ENCODE results near the gene VIT.
"Not testable (repeated sequence)": the region's sequence is repeated elsewhere in the genome, so short reads cannot be mapped to it uniquely, and the experiment has no call there.

Gene VIT

GRCh38 chr2:36812196-36812595, 115.7 kb downstream of the VIT start:
- Histone ChIP-seq H3K36me3 (ENCODE audit: control insufficient read depth in 4 of 4, insufficient read depth in 4 of 4, low read length in 3 of 4) (no peaks in the 10 kb centered on the region), H3K4me3 (ENCODE audit: control insufficient read depth in 1 of 7, extremely low read depth in 1 of 7, insufficient read depth in 4 of 7, low read depth in 2 of 7, low read length in 6 of 7) (no peak overlapping the region), H3K27me3 (replicated peaks in 2 of 5; ENCODE audit: control insufficient read depth in 4 of 5, insufficient read depth in 5 of 5, low read length in 4 of 5) (no peaks in the 10 kb centered on the region), H3K9me3 (ENCODE audit: control extremely low read depth in 1 of 5, control insufficient read depth in 4 of 5, insufficient read depth in 2 of 5, low read depth in 1 of 5, low read length in 4 of 5) (no peaks in the 10 kb centered on the region), H3K4me1 (ENCODE audit: control extremely low read depth in 1 of 4, control insufficient read depth in 4 of 4, insufficient read depth in 4 of 4, low read length in 3 of 4) (no peaks in the 10 kb centered on the region), H3K27ac (ENCODE audit: insufficient read depth in 1 of 2, low read depth in 1 of 2, low read length in 2 of 2, poor library complexity in 1 of 2, severe bottlenecking in 2 of 2) (no peak overlapping the region)
- CTCF ChIA-PET = interaction anchor here (1.3 kb wide), 1 partner anchor 9 kb away, joined by 3 read pairs; no protein-coding TSS in a partner anchor
- DNase-seq = no peak
- POLR2A ChIA-PET = no interaction called here
- WGBS (ENCODE audit: insufficient coverage) = 73% methylated on average over 5 of the region's 6 CpGs

GRCh38 chr2:36818542-36818941, 122.0 kb downstream of the VIT start:
- DNase-seq = no peak
- no peak overlapping the region for H3K27ac ChIP-seq (ENCODE audit: insufficient read depth in 1 of 2, low read depth in 1 of 2, low read length in 2 of 2, poor library complexity in 1 of 2, severe bottlenecking in 2 of 2)
- ChIA-PET CTCF (no interaction called here), POLR2A (no interaction called here)
- H3K27me3 ChIP-seq (replicated peaks in 2 of 5; ENCODE audit: control insufficient read depth in 4 of 5, insufficient read depth in 5 of 5, low read length in 4 of 5) = no peaks in the 10 kb centered on the region
- H3K4me1 ChIP-seq (ENCODE audit: control extremely low read depth in 1 of 4, control insufficient read depth in 4 of 4, insufficient read depth in 4 of 4, low read length in 3 of 4) = no peaks in the 10 kb centered on the region
- no peaks in the 10 kb centered on the region for H3K36me3 ChIP-seq (ENCODE audit: control insufficient read depth in 4 of 4, insufficient read depth in 4 of 4, low read length in 3 of 4)
- H3K4me3 ChIP-seq (ENCODE audit: control insufficient read depth in 1 of 7, extremely low read depth in 1 of 7, insufficient read depth in 4 of 7, low read depth in 2 of 7, low read length in 6 of 7) = no peak overlapping the region
- no CpG with 5 or more reads among the region's 2 CpGs for WGBS (ENCODE audit: insufficient coverage)
- no peaks in the 10 kb centered on the region for H3K9me3 ChIP-seq (ENCODE audit: control extremely low read depth in 1 of 5, control insufficient read depth in 4 of 5, insufficient read depth in 2 of 5, low read depth in 1 of 5, low read length in 4 of 5)

GRCh38 chr2:36819095-36819711, 122.7 kb downstream of the VIT start:
- no peak overlapping the region for H3K4me3 ChIP-seq (ENCODE audit: control insufficient read depth in 1 of 7, extremely low read depth in 1 of 7, insufficient read depth in 4 of 7, low read depth in 2 of 7, low read length in 6 of 7)
- no peak for DNase-seq
- H3K27ac ChIP-seq (ENCODE audit: insufficient read depth in 1 of 2, low read depth in 1 of 2, low read length in 2 of 2, poor library complexity in 1 of 2, severe bottlenecking in 2 of 2) = no peak overlapping the region
- ChIA-PET POLR2A (no interaction called here), CTCF (no interaction called here)
- no peaks in the 10 kb centered on the region for H3K9me3 ChIP-seq (ENCODE audit: control extremely low read depth in 1 of 5, control insufficient read depth in 4 of 5, insufficient read depth in 2 of 5, low read depth in 1 of 5, low read length in 4 of 5)
- no peaks in the 10 kb centered on the region for H3K36me3 ChIP-seq (ENCODE audit: control insufficient read depth in 4 of 4, insufficient read depth in 4 of 4, low read length in 3 of 4)
- no CpG with 5 or more reads among the region's 4 CpGs for WGBS (ENCODE audit: insufficient coverage)
- no peaks in the 10 kb centered on the region for H3K27me3 ChIP-seq (replicated peaks in 2 of 5; ENCODE audit: control insufficient read depth in 4 of 5, insufficient read depth in 5 of 5, low read length in 4 of 5)
- H3K4me1 ChIP-seq (ENCODE audit: control extremely low read depth in 1 of 4, control insufficient read depth in 4 of 4, insufficient read depth in 4 of 4, low read length in 3 of 4) = no peaks in the 10 kb centered on the region

GRCh38 chr2:36820942-36821605, 124.6 kb downstream of the VIT start:
- Histone ChIP-seq H3K36me3 (ENCODE audit: control insufficient read depth in 4 of 4, insufficient read depth in 4 of 4, low read length in 3 of 4) (no peaks in the 10 kb centered on the region), H3K4me1 (ENCODE audit: control extremely low read depth in 1 of 4, control insufficient read depth in 4 of 4, insufficient read depth in 4 of 4, low read length in 3 of 4) (no peaks in the 10 kb centered on the region), H3K27me3 (replicated peaks in 2 of 5; ENCODE audit: control insufficient read depth in 4 of 5, insufficient read depth in 5 of 5, low read length in 4 of 5) (no peaks in the 10 kb centered on the region), H3K27ac (ENCODE audit: insufficient read depth in 1 of 2, low read depth in 1 of 2, low read length in 2 of 2, poor library complexity in 1 of 2, severe bottlenecking in 2 of 2) (no peak overlapping the region), H3K4me3 (ENCODE audit: control insufficient read depth in 1 of 7, extremely low read depth in 1 of 7, insufficient read depth in 4 of 7, low read depth in 2 of 7, low read length in 6 of 7) (no peak overlapping the region), H3K9me3 (ENCODE audit: control extremely low read depth in 1 of 5, control insufficient read depth in 4 of 5, insufficient read depth in 2 of 5, low read depth in 1 of 5, low read length in 4 of 5) (no peaks in the 10 kb centered on the region)
- ChIA-PET CTCF (interaction anchor here (0.8 to 1.5 kb wide), 5 partner anchors 9 to 41 kb away, joined by 3 read pairs; no protein-coding TSS in a partner anchor), POLR2A (no interaction called here)
- DNase-seq = no peak
- WGBS (ENCODE audit: insufficient coverage) = 97% methylated on average over 5 of the region's 7 CpGs

- H3K27me3 ChIP-seq (replicated peaks in 2 of 5; ENCODE audit: control insufficient read depth in 4 of 5, insufficient read depth in 5 of 5, low read length in 4 of 5) = no peaks in the 10 kb centered on the region
- H3K9me3 ChIP-seq (ENCODE audit: control extremely low read depth in 1 of 5, control insufficient read depth in 4 of 5, insufficient read depth in 2 of 5, low read depth in 1 of 5, low read length in 4 of 5) = no peaks in the 10 kb centered on the region
- ChIA-PET CTCF (no interaction called here), POLR2A (no interaction called here)
- WGBS (ENCODE audit: insufficient coverage) = 100% methylated on average over 6 of the region's 10 CpGs
- H3K4me1 ChIP-seq (ENCODE audit: control extremely low read depth in 1 of 4, control insufficient read depth in 4 of 4, insufficient read depth in 4 of 4, low read length in 3 of 4) = no peaks in the 10 kb centered on the region
- H3K4me3 ChIP-seq (ENCODE audit: control insufficient read depth in 1 of 7, extremely low read depth in 1 of 7, insufficient read depth in 4 of 7, low read depth in 2 of 7, low read length in 6 of 7) = no peak overlapping the region
- H3K36me3 ChIP-seq (ENCODE audit: control insufficient read depth in 4 of 4, insufficient read depth in 4 of 4, low read length in 3 of 4) = no peaks in the 10 kb centered on the region
- H3K27ac ChIP-seq (ENCODE audit: insufficient read depth in 1 of 2, low read depth in 1 of 2, low read length in 2 of 2, poor library complexity in 1 of 2, severe bottlenecking in 2 of 2) = no peak overlapping the region
- no peak for DNase-seq
Observed at GRCh38 chr2:36823862-36824261, 127.4 kb downstream of the VIT start.

- POLR2A ChIA-PET = no interaction called here
- CTCF ChIA-PET = no interaction called here
- DNase-seq = no peak
Observed at GRCh38 chr2:36824273-36824672, 127.8 kb downstream of the VIT start.

GRCh38 chr2:36824683-36825082, 128.2 kb downstream of the VIT start:
- CTCF ChIA-PET; H3K4me3 ChIP-seq (ENCODE audit: control insufficient read depth in 1 of 7, extremely low read depth in 1 of 7, insufficient read depth in 4 of 7, low read depth in 2 of 7, low read length in 6 of 7); H3K9me3 ChIP-seq (ENCODE audit: control extremely low read depth in 1 of 5, control insufficient read depth in 4 of 5, insufficient read depth in 2 of 5, low read depth in 1 of 5, low read length in 4 of 5); DNase-seq; H3K4me1 ChIP-seq (ENCODE audit: control extremely low read depth in 1 of 4, control insufficient read depth in 4 of 4, insufficient read depth in 4 of 4, low read length in 3 of 4); H3K36me3 ChIP-seq (ENCODE audit: control insufficient read depth in 4 of 4, insufficient read depth in 4 of 4, low read length in 3 of 4); POLR2A ChIA-PET; H3K27me3 ChIP-seq (replicated peaks in 2 of 5; ENCODE audit: control insufficient read depth in 4 of 5, insufficient read depth in 5 of 5, low read length in 4 of 5); H3K27ac ChIP-seq (ENCODE audit: insufficient read depth in 1 of 2, low read depth in 1 of 2, low read length in 2 of 2, poor library complexity in 1 of 2, severe bottlenecking in 2 of 2): not testable (repeated sequence)
- WGBS (ENCODE audit: insufficient coverage) = 100% methylated on average over 1 of the region's 2 CpGs

More at GRCh38 chr2:36824273-36824672, 127.8 kb downstream of the VIT start:
- no peak overlapping the region for H3K27ac ChIP-seq (ENCODE audit: insufficient read depth in 1 of 2, low read depth in 1 of 2, low read length in 2 of 2, poor library complexity in 1 of 2, severe bottlenecking in 2 of 2)
- no peaks in the 10 kb centered on the region for H3K36me3 ChIP-seq (ENCODE audit: control insufficient read depth in 4 of 4, insufficient read depth in 4 of 4, low read length in 3 of 4)
- WGBS (ENCODE audit: insufficient coverage) = 98% methylated on average over 4 of the region's 7 CpGs
- H3K4me3 ChIP-seq (ENCODE audit: control insufficient read depth in 1 of 7, extremely low read depth in 1 of 7, insufficient read depth in 4 of 7, low read depth in 2 of 7, low read length in 6 of 7) = no peak overlapping the region
- no peaks in the 10 kb centered on the region for H3K4me1 ChIP-seq (ENCODE audit: control extremely low read depth in 1 of 4, control insufficient read depth in 4 of 4, insufficient read depth in 4 of 4, low read length in 3 of 4)
- no peaks in the 10 kb centered on the region for H3K9me3 ChIP-seq (ENCODE audit: control extremely low read depth in 1 of 5, control insufficient read depth in 4 of 5, insufficient read depth in 2 of 5, low read depth in 1 of 5, low read length in 4 of 5)
- no peaks in the 10 kb centered on the region for H3K27me3 ChIP-seq (replicated peaks in 2 of 5; ENCODE audit: control insufficient read depth in 4 of 5, insufficient read depth in 5 of 5, low read length in 4 of 5)
